Esophagus (tissue), 2 donors: ENCODE data around the gene BABAM1. TPM values are rescaled to one million over a fixed set of nuclear protein-coding genes. Genes with fewer than 3 reads are reported as not detected.

Source experiments
- H3K27ac ChIP-seq, 2 donors: one replicate each; pipeline ENCODE4 v1.5.1; 2013; ENCODE audit warnings: low read depth in 2 of 2, mild to moderate bottlenecking in 2 of 2, inconsistent platforms in 1 of 2, low read length in 1 of 2, moderate library complexity in 1 of 2
- H3K27me3 ChIP-seq, 2 donors: one replicate each; pipeline ENCODE4 v1.6.1; 2013; ENCODE audit warnings: low read length in 2 of 2, control low read depth in 1 of 2, mild to moderate bottlenecking in 1 of 2; ENCODE audit not compliant: insufficient read depth in 2 of 2, control insufficient read depth in 1 of 2
- H3K36me3 ChIP-seq, 2 donors: one replicate each; pipeline ENCODE4 v1.6.1; 2013; ENCODE audit warnings: low read length in 1 of 2; ENCODE audit not compliant: control insufficient read depth in 2 of 2, insufficient read depth in 2 of 2
- H3K4me1 ChIP-seq, 2 donors: one replicate each; pipeline ENCODE4 v1.6.1; 2013; ENCODE audit warnings: low read length in 1 of 2; ENCODE audit not compliant: control insufficient read depth in 2 of 2, insufficient read depth in 2 of 2
- H3K4me3 ChIP-seq, 2 donors: one replicate each; pipeline ENCODE4 v1.5.1; 2013; ENCODE audit warnings: low read length in 2 of 2, mild to moderate bottlenecking in 2 of 2, low read depth in 1 of 2, moderate library complexity in 1 of 2
- H3K9me3 ChIP-seq, 2 donors: one replicate each; pipeline ENCODE4 v1.6.1; 2013; ENCODE audit warnings: mild to moderate bottlenecking in 2 of 2, low read depth in 1 of 2, low read length in 1 of 2, moderate library complexity in 1 of 2; ENCODE audit not compliant: control insufficient read depth in 2 of 2, insufficient read depth in 1 of 2
- WGBS, 2 donors: extraction: QIAGEN DNeasy Blood & Tissue Kit; methylation state at CpG; one replicate each; pipeline ENCODE4 v1.1.7; 2013; 5-methylcytosine and 5-hydroxymethylcytosine counted together
- polyA plus RNA-seq, 2 donors: library from polyadenylated mRNA; stranded (reverse); fragments of 200-250 nt; gene quantifications; one replicate each; pipeline ENCODE4 v1.2.3, GENCODE V29; 2013
- donor health status: healthy with polysubstance abuse.
- donor health status: Bipolar disorder and iron deficiency.

The BABAM1 gene
- polyA plus RNA-seq, 2 donors: 39.1 to 52.7 TPM

- Histone ChIP-seq H3K4me3 (no peak overlapping the region), H3K36me3 (peaks cover 0 to 6% of the 10 kb centered on the region in 2 donors), H3K27ac (no peak overlapping the region), H3K27me3 (no peaks in the 10 kb centered on the region), H3K4me1 (peaks cover 0 to 3% of the 10 kb centered on the region in 2 donors), H3K9me3 (no peaks in the 10 kb centered on the region)
- 91 to 92% methylated on average over 6 of the region's 6 CpGs for WGBS, 2 donors
These were observed 29.7 kb downstream of the BABAM1 start for GRCh38 chr19:17296976-17297375.

- H3K27ac ChIP-seq: no peak overlapping the region
- no peaks in the 10 kb centered on the region for H3K9me3 ChIP-seq
- no peak overlapping the region for H3K4me3 ChIP-seq
- H3K27me3 ChIP-seq: no peaks in the 10 kb centered on the region
- peaks cover 0 to 3% of the 10 kb centered on the region in 2 donors for H3K36me3 ChIP-seq
- peaks cover 0 to 5% of the 10 kb centered on the region in 2 donors for H3K4me1 ChIP-seq
- WGBS, 2 donors: 93 to 95% methylated on average over 40 to 51 of the region's 51 CpGs
These were observed 33.9 kb downstream of the BABAM1 start for GRCh38 chr19:17300992-17301619.

- Histone ChIP-seq H3K27me3 (no peaks in the 10 kb centered on the region), H3K27ac (peak overlapping the region; percentile 45 to 48), H3K9me3 (no peaks in the 10 kb centered on the region), H3K4me1 (peaks cover 0 to 5% of the 10 kb centered on the region in 2 donors), H3K4me3 (peak overlapping the region; percentile 62 to 68), H3K36me3 (peaks cover 0 to 3% of the 10 kb centered on the region in 2 donors)
- WGBS, 2 donors: 12 to 18% methylated on average over 23 to 29 of the region's 29 CpGs
These were observed 35.3 kb downstream of the BABAM1 start for GRCh38 chr19:17302391-17303166.

GRCh38 chr19:17303167-17303939 is 36.1 kb downstream of the BABAM1 start, which contains the start of gene ABHD8:
ABHD8 (minus strand) TSS chr19:17303425; CDS start chr19:17301616, 1,809 bp downstream.
- Histone ChIP-seq H3K9me3 (no peaks in the 10 kb centered on the region), H3K4me3 (peak within 1 kb of the TSS; percentile 62 to 68), H3K27me3 (no peaks in the 10 kb centered on the region), H3K27ac (peak within 1 kb of the TSS; percentile 48 to 62), H3K4me1 (peaks cover 0 to 8% of the 10 kb centered on the region in 2 donors), H3K36me3 (peaks cover 0 to 3% of the 10 kb centered on the region in 2 donors)
- WGBS, 2 donors: 1% methylated on average over 51 to 52 of the region's 52 CpGs

- Histone ChIP-seq H3K4me3 (peak overlapping the region in 1 of 2 donors; percentile 21), H3K4me1 (peaks cover 0 to 8% of the 10 kb centered on the region in 2 donors), H3K27ac (peak overlapping the region; percentile 43 to 62), H3K27me3 (no peaks in the 10 kb centered on the region), H3K36me3 (peaks cover 0 to 3% of the 10 kb centered on the region in 2 donors), H3K9me3 (no peaks in the 10 kb centered on the region)
- WGBS, 2 donors: 52 to 68% methylated on average over 12 of the region's 12 CpGs
These were observed 36.7 kb downstream of the BABAM1 start for GRCh38 chr19:17303940-17304267.

- H3K9me3 ChIP-seq: no peaks in the 10 kb centered on the region
- peak overlapping the region; percentile 47 to 95 for H3K27ac ChIP-seq
- H3K4me1 ChIP-seq: peaks cover 0 to 8% of the 10 kb centered on the region in 2 donors
- no peak overlapping the region for H3K4me3 ChIP-seq
- WGBS, 2 donors: 50 to 60% methylated on average over 12 of the region's 12 CpGs
- peaks cover 0 to 3% of the 10 kb centered on the region in 2 donors for H3K36me3 ChIP-seq
- no peaks in the 10 kb centered on the region for H3K27me3 ChIP-seq
These were observed 37.4 kb downstream of the BABAM1 start for GRCh38 chr19:17304386-17305215.

- Histone ChIP-seq H3K36me3 (peaks cover 0 to 3% of the 10 kb centered on the region in 2 donors), H3K9me3 (no peaks in the 10 kb centered on the region), H3K4me1 (peaks cover 0 to 10% of the 10 kb centered on the region in 2 donors), H3K4me3 (no peak overlapping the region), H3K27ac (peak overlapping the region; percentile 95), H3K27me3 (no peaks in the 10 kb centered on the region)
- 0 to 1% methylated on average over 7 of the region's 7 CpGs for WGBS, 2 donors
These were observed 37.9 kb downstream of the BABAM1 start for GRCh38 chr19:17305216-17305516.

- WGBS, 2 donors: 0 to 1% methylated on average over 55 of the region's 55 CpGs
- H3K27me3 ChIP-seq: no peaks in the 10 kb centered on the region
These were observed 38.5 kb downstream of the BABAM1 start, which contains the start of gene MRPL34 for GRCh38 chr19:17305517-17306284. MRPL34 (plus strand) TSS chr19:17305872; CDS start chr19:17305893, 21 bp downstream.

More at GRCh38 chr19:17305517-17306284, 38.5 kb downstream of the BABAM1 start, which contains the start of gene MRPL34:
- Histone ChIP-seq H3K36me3 (peaks cover 0 to 3% of the 10 kb centered on the region in 2 donors), H3K27ac (peak within 1 kb of the TSS; percentile 95), H3K9me3 (no peaks in the 10 kb centered on the region), H3K4me1 (peaks cover 4 to 16% of the 10 kb centered on the region in 2 donors), H3K4me3 (peak within 1 kb of the TSS; percentile 71 to 80)
